Upper lobe of left lung (tissue), 4 donors: ENCODE results near the gene OSBPL3.

ENCODE experiments used
- EP300 ChIP-seq, 4 donors: sonication (generic); formaldehyde crosslinking; IDR thresholded peaks; one replicate each; pipeline ENCODE4 v1.5.1; 2017; ENCODE audit warnings: antibody characterized with exemption in 4 of 4, control low read depth in 2 of 4
- POLR2A ChIP-seq, 4 donors: fragments of 450-650 bp; IDR thresholded peaks; one replicate each; pipeline ENCODE4 v1.5.1; 2016 to 2017; ENCODE audit warnings: antibody characterized with exemption in 4 of 4, mild to moderate bottlenecking in 2 of 4
- POLR2AphosphoS5 ChIP-seq, 2 donors: sonication (generic); formaldehyde crosslinking; IDR thresholded peaks; one replicate each; pipeline ENCODE4 v1.5.1; 2017; ENCODE audit warnings: antibody characterized with exemption in 2 of 2
- TF ChIP-seq, protein P1 (sequence below), 6 experiments: fragments of 450-650 bp in 4 of 6; fragments of 200-600 bp in 2 of 6; sonication (generic) in 2 of 6; IDR thresholded peaks; one replicate each; pipeline ENCODE4 v1.5.1; 2016 to 2019; ENCODE audit warnings: antibody characterized with exemption in 6 of 6

- TF ChIP-seq, protein P1, sequence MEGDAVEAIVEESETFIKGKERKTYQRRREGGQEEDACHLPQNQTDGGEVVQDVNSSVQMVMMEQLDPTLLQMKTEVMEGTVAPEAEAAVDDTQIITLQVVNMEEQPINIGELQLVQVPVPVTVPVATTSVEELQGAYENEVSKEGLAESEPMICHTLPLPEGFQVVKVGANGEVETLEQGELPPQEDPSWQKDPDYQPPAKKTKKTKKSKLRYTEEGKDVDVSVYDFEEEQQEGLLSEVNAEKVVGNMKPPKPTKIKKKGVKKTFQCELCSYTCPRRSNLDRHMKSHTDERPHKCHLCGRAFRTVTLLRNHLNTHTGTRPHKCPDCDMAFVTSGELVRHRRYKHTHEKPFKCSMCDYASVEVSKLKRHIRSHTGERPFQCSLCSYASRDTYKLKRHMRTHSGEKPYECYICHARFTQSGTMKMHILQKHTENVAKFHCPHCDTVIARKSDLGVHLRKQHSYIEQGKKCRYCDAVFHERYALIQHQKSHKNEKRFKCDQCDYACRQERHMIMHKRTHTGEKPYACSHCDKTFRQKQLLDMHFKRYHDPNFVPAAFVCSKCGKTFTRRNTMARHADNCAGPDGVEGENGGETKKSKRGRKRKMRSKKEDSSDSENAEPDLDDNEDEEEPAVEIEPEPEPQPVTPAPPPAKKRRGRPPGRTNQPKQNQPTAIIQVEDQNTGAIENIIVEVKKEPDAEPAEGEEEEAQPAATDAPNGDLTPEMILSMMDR (IDR thresholded peaks at IDR 0.05) = peak in 1 of 6 experiments; percentile 4
- TF ChIP-seq POLR2A (IDR thresholded peaks at IDR 0.05) (peak in 1 of 4 donors; percentile 26), EP300 (IDR thresholded peaks at IDR 0.05) (no peak), POLR2AphosphoS5 (IDR thresholded peaks at IDR 0.05) (no peak)
Measured at GRCh38 chr7:24980534-24981170, 674 bp upstream of the OSBPL3 start.
